Stimulated activated CD8-positive, alpha-beta memory T cell treated with anti-CD3 and anti-CD28 coated beads, Interleukin-4, amount 100 ng/mL, for 48 hours (primary cell): Measurements from ENCODE around the gene CBFA2T3.

Experiments used
- DNase-seq: peaks from one replicate; pipeline ENCODE4 v3.0.0-alpha.2; 2020

The CBFA2T3 gene

GRCh38 chr16:88995194-88995593 is 18.2 kb upstream of the CBFA2T3 start:
- no peak for DNase-seq

GRCh38 chr16:88994695-88995094 is 17.7 kb upstream of the CBFA2T3 start:
- no peak for DNase-seq

GRCh38 chr16:88993946-88994600 is 17.1 kb upstream of the CBFA2T3 start:
- no peak for DNase-seq

DNA sequence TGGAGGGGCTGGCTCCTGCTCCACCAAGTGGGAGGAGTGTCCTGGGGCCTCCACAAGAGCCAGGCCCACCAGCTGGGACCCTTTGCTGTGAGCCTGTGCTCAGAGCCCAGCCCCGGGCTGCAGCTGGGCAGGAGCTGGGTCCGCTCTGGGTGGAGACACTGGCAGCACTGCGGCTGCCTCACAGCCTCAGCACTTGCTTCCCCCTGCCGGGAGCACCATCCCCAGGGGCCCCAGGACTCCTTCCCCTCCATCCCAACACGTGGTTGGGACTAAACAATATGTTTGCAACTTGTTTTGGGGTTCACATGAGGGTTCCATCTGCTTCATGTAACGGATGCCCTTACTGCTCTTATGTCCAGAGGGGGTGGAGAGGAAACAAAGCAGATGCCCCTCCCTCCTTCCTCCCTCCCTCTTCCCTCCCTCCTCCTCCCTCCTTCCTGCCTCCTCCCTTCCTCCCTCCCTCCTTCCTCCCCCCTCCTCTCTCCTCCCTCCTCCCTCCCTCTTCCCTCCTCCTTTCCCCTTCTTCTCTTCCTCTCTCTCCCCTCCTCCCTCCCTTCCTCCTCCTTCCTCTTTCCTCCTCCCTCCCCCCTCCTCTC is 16.3 kb upstream of the CBFA2T3 start:
- DNase-seq, result no peak

- DNase-seq, result no peak
Observed at GRCh38 chr16:88992351-88993165, 15.6 kb upstream of the CBFA2T3 start.

- no peak for DNase-seq
Observed at GRCh38 chr16:88991813-88992350, 14.9 kb upstream of the CBFA2T3 start.

- no peak for DNase-seq
Observed at GRCh38 chr16:88989852-88990547, 13.0 kb upstream of the CBFA2T3 start.

DNA sequence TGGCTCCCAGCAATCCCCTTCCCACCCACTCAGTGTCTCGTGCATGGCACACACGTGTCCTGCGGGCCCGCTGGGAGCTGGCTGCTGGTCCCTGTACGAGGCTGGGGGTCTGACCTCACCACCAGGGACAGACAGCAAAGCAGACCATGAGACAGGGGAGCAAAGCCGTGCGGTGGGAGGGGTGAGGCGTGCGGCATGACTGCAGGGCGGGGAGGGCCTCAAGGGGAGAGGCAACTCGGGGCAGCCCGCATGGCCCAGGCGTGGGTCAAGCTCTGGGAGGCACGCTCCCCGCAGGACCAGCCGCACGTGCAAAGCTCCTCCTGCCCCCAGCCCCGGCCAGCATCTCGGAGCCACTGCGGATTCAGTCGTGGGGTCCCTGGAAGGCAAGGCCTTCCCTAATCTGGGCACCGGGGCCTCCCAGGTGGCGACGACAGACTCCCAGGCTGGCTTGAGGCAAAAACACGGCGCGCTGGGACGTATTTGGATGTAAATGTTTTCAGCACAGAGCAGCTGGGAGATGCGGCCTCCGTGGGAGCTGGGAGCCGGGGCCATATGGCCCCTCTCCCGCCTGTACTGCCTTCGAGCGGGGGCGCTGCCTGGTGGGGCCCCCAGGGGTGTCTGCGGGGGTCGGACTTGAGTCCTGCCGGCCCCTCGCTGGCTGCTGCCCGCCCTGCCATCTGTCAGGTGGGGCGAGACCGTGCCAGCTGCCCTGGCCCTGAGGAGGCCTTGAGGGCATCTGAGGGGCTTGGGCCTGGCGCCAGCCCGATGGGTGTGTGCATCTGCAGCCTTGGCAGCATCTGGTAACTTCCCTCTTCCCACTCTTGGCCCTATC is 12.2 kb upstream of the CBFA2T3 start:
- DNase-seq, result no peak

DNA sequence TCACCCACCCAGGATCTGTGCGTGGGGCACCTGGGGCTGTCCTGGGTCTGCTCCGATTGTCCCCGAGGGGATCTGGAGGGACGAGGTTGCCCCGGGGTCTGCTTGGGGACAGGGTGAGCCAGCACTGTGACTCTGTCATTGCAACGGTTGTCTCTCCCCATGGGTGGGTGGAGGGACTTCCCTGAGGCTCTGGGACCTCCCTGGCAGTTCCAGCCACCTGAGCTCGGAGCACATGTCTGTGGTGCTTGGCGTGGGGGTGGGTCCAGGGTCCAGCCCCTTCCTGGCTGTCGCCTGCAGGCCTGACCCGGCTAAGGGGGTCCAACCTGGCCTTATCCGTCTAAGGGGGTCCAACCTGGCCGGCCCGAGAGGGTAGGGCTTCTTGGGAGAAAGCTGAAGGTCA is 8.5 kb upstream of the CBFA2T3 start:
- no peak for DNase-seq

DNA sequence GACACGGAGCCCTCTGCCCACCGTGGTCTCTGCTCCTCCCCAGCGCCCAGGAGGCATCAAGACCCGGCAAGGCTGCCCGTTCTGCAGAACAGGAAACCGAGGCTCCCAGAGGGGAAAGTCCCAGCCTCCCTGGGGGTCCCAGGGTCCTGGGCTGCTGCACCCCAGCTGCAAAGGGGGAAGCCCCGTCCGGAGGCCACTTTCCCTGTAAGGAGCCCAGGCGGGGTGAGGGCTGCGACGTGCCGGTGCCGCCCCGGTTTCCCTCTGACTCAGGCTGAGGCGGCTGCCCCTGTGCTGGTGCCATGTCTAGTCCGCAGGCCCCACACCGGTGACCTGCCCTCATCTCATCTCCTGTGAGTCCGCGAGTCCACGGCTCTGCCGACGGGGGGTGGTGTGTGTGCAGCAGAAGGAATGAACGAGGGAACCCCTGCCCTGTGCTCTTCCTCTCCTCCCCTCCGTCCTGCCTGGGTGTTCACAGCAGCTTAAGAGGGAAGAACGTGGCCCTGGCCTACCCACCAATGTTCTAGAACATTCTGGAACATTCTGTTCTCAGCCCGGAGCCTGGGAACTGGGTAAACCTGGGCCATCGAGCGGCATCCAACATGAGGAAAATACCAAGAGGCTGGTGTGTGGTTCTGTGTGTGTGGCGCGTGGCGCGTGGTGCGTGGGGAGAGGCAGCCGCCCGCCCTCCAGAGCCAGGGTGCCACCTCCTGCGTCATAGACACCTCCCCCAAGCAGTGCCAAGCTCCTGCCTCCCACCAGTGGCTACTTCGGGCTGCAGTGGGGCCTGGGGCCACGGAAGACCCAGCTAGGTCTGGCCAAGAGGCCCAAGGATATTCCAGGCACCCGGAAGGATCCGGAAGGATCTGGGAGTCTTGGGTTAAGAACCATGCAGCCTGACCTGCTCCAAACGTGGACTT is 7.0 kb upstream of the CBFA2T3 start:
- DNase-seq, result no peak

GRCh38 chr16:88983165-88983564 is 6.2 kb upstream of the CBFA2T3 start:
- DNase-seq, result no peak

DNA sequence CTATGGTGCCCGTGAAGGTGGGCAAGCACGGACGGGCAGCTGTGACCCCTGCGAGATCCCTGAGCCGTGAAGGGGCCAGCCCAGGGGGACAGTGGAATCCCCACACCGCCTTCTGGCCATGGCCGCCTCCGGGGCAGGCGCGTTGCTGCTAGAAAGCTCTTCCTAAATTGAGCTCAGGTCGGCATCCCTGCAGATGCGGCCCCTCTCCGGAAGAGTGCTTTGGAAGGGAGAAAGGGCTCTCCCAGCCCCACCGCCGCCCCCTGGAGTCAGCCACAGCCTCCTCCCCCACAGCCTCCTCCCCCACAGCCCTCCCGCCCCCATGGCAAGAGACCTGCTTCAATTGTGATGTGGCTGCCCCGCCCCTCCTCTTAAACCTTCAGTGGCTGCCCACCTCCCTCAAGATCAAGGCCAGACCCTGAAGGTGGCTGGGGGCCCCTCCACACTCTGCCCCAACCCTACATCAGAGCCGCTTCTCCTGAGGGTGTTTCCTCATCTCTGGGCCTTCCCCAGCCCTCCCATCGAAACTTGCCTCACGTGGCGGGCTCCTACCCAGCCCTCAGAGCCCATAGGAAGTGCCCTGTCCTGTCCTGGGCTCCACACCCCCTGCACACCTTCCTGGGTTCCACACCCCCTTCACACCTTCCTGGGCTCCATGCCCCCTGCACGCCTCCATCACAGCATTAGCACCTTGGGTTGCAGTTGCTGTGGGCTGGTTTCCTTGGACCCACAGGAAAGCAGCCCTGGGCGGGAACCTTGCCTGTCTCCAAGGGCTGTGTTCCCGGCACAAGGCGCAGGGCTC is 5.5 kb upstream of the CBFA2T3 start:
- DNase-seq, result no peak

DNA sequence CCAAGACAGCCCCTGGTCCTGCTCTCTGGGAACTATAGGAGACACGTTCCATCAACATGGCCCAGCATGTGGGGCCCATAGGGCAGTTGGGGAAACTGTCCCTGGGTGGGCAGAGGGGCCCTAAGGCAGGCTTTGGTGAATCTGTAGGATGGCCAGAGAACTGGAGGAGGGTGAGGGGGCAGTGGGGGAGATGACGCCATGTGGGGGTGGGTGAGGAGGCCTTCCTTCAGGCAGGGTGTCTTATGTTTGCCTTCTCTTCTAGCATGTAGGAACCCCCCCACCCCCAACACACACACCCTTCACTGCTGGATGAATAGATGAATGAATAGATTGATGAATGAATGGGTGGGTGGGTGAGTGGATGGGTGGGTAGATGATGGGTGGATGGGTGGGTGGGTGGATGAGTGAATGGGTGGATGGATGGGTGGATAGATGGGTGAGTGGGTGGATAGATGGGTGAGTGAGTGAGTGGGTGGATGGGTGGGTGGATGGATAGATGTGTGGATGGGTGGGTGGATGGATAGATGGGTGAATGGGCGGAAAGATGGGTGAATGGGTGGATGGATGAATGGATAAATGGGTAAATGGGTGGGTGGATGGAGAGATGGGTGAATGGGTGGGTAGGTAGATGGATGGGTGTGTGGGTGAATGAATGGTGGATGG is 2.5 kb upstream of the CBFA2T3 start:
- no peak for DNase-seq

GRCh38 chr16:88978608-88979346 is 1.8 kb upstream of the CBFA2T3 start:
- DNase-seq, result no peak

DNA sequence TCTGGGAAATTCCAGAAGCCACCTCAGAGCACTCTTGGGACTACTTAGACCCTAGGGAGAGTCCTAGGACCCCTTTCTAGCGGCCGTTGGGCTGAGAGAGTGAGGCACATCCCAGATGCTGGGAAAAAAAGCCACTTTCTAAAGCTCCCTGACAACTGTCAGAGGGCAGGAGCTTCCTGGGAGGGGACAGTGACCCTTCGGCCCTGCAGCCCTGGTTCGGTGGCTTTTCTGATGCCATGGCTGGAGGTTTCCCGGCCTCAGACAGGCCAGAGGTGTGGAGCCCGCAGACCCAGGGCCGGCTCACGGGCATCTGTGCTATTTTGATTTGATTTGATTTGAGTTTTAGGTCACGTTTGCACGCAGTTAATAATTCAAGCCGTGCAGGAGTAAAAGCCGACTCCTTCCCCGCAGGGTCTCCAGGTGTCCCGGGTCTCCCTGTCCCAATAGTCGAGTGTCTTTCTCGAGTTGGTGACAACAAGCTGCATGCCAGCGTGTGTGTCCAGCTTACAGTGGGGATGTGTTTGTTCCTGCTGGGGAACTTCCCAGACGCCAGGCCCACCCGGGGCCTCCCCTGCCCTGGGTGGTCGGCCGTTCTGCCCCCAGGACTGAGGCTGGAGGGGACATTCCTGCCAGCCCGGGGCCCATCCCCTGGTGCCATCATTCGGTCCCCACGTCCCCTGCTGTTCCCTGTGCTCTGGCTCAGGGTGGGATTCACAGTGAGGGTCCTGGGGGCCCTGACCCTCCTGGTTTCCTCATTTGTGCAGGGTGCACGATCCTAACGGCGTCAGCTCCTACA is 1.0 kb upstream of the CBFA2T3 start:
- DNase-seq, result no peak

GRCh38 chr16:88976366-88977017 is 515 bp downstream of the CBFA2T3 start:
- DNase-seq, result no peak

DNA sequence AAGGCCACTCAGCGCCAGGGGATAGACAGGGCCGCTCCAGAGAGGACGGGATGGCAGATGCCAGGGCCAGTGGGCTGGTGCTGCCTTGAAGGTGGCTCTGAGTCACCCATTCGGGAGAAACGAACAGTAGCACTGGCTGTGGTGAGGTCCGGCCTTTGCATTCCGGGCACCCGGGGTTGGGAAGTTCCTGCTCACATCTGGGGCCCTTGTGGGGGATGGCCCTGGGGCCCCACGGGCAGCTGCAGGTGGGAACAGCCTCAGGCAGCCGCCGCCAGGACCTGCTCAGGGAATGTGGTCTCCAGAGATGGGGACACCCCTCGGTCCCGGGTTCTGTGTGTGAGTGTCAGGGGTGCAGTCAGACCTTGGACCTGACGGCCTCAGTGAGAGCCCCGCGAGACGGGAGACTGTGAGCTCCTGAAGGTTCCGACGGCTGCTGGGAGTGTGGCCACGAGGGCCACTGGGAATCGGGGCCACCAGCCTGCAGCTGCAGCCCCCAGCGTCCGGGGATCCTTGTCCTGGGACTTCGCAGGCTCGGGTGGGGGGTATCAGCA is 1.4 kb downstream of the CBFA2T3 start:
- DNase-seq, result no peak
